ENCODE data around the gene AXIN2.
A peak's percentile ranks its signal among the peaks of the same experiment; 100 is the strongest.

AXIN2 gene

GRCh38 chr17:65556014-65556909 is 5.2 kb downstream of the AXIN2 start:
- DNase-seq (ENCODE audit: low spot score): peak; percentile 55

GRCh38 chr17:65554553-65555223 is 6.8 kb downstream of the AXIN2 start:
- peak; percentile 55 for DNase-seq (ENCODE audit: low spot score)

GRCh38 chr17:65553646-65554552 is 7.5 kb downstream of the AXIN2 start:
- no peak for DNase-seq (ENCODE audit: low spot score)

GRCh38 chr17:65553009-65553645 is 8.3 kb downstream of the AXIN2 start:
- DNase-seq (ENCODE audit: low spot score): no peak

GRCh38 chr17:65552214-65552613 is 9.2 kb downstream of the AXIN2 start:
- DNase-seq (ENCODE audit: low spot score): no peak

GRCh38 chr17:65551267-65552040 is 10.0 kb downstream of the AXIN2 start:
- DNase-seq (ENCODE audit: low spot score): no peak

- DNase-seq (ENCODE audit: low spot score): no peak
Observed at GRCh38 chr17:65550758-65551157, 10.7 kb downstream of the AXIN2 start.

- no peak for DNase-seq (ENCODE audit: low spot score)
Observed at GRCh38 chr17:65550075-65550662, 11.3 kb downstream of the AXIN2 start.

- DNase-seq (ENCODE audit: low spot score): no peak
Observed at GRCh38 chr17:65548269-65548969, 13.0 kb downstream of the AXIN2 start.

- no peak for DNase-seq (ENCODE audit: low spot score)
Observed at GRCh38 chr17:65547253-65547670, 14.2 kb downstream of the AXIN2 start.

- no peak for DNase-seq (ENCODE audit: low spot score)
Observed at GRCh38 chr17:65546579-65546978, 14.9 kb downstream of the AXIN2 start.

GRCh38 chr17:65545705-65546523 is 15.5 kb downstream of the AXIN2 start:
- DNase-seq (ENCODE audit: low spot score): no peak

- no peak for DNase-seq (ENCODE audit: low spot score)
Observed at GRCh38 chr17:65544672-65545071, 16.8 kb downstream of the AXIN2 start.

- DNase-seq (ENCODE audit: low spot score): no peak
Observed at GRCh38 chr17:65542610-65543009, 18.8 kb downstream of the AXIN2 start.

GRCh38 chr17:65542067-65542466 is 19.4 kb downstream of the AXIN2 start:
- DNase-seq (ENCODE audit: low spot score): no peak

- no peak for DNase-seq (ENCODE audit: low spot score)
Observed at GRCh38 chr17:65541453-65541852, 20.0 kb downstream of the AXIN2 start.

- DNase-seq (ENCODE audit: low spot score): no peak
Observed at GRCh38 chr17:65539630-65540266, 21.7 kb downstream of the AXIN2 start.

Data from cerebellar cortex (tissue), 1 donor.